Liver (tissue), 9 donors: Measurements from ENCODE around the gene TCF7L1. TPM values are rescaled to one million over a fixed set of nuclear protein-coding genes. Genes with fewer than 3 reads are reported as not detected.

Experiments used
- DNase-seq: peaks from one replicate; pipeline ENCODE4 v3.0.0-alpha.2; 2017; ENCODE audit warnings: low spot score
- H3K27ac ChIP-seq, 2 donors: one replicate each; pipeline ENCODE4 v1.7.0; 2013; ENCODE audit warnings: inconsistent platforms in 2 of 2, low read length in 2 of 2, control low read depth in 1 of 2, low read depth in 1 of 2, mild to moderate bottlenecking in 1 of 2
- H3K27me3 ChIP-seq, 4 donors: one replicate each; pipeline versions ENCODE4 v1.6.1 to v1.7.0; 2013; ENCODE audit warnings: low read length in 3 of 4, inconsistent platforms in 1 of 4, mild to moderate bottlenecking in 1 of 4, moderate library complexity in 1 of 4; ENCODE audit not compliant: control insufficient read depth in 4 of 4, insufficient read depth in 4 of 4
- H3K36me3 ChIP-seq, 4 donors: one replicate each; pipeline versions ENCODE4 v1.6.1 to v1.7.0; 2013; ENCODE audit warnings: low read length in 3 of 4, mild to moderate bottlenecking in 3 of 4, low read depth in 1 of 4, moderate library complexity in 1 of 4; ENCODE audit not compliant: control insufficient read depth in 4 of 4, insufficient read depth in 3 of 4
- H3K4me1 ChIP-seq, 4 donors: one replicate each; pipeline versions ENCODE4 v1.6.1 to v1.7.0; 2013; ENCODE audit warnings: low read length in 3 of 4, mild to moderate bottlenecking in 3 of 4, moderate library complexity in 1 of 4; ENCODE audit not compliant: control insufficient read depth in 4 of 4, insufficient read depth in 4 of 4
- H3K4me3 ChIP-seq, 3 donors: one replicate each; pipeline versions ENCODE4 v1.6.1 to v1.7.0; 2013; ENCODE audit warnings: low read length in 3 of 3, control low read depth in 1 of 3, low read depth in 1 of 3, mild to moderate bottlenecking in 1 of 3
- H3K9ac ChIP-seq, 2 donors: one replicate each; pipeline ENCODE4 v1.7.0; 2013; ENCODE audit warnings: low read length in 2 of 2, mild to moderate bottlenecking in 2 of 2, moderate library complexity in 2 of 2, control low read depth in 1 of 2, low read depth in 1 of 2
- H3K9me3 ChIP-seq, 4 donors: one replicate each; pipeline versions ENCODE4 v1.6.1 to v1.7.0; 2013; ENCODE audit warnings: low read length in 3 of 4; ENCODE audit not compliant: control insufficient read depth in 4 of 4
- ATF3 ChIP-seq: IDR thresholded peaks from 2 replicates; pipeline ENCODE4 v1.6.1; 2016; ENCODE audit warnings: antibody characterized with exemption
- EGR1 ChIP-seq, 2 donors: IDR thresholded peaks; 2 replicates each; pipeline ENCODE4 v1.6.1; 2016 to 2018; ENCODE audit warnings: antibody characterized with exemption in 2 of 2, low read depth in 2 of 2
- FOXA1 ChIP-seq: IDR thresholded peaks from 2 replicates; pipeline ENCODE4 v1.6.1; 2016; ENCODE audit warnings: antibody characterized with exemption
- FOXA2 ChIP-seq: IDR thresholded peaks from 2 replicates; pipeline ENCODE4 v1.6.1; 2016; ENCODE audit warnings: antibody characterized with exemption
- GABPA ChIP-seq, 2 donors: IDR thresholded peaks in 1 of 2; conservative IDR thresholded peaks in 1 of 2; 2 replicates each; pipeline ENCODE4 v1.6.1; 2016; ENCODE audit warnings: antibody characterized with exemption in 2 of 2, mild to moderate bottlenecking in 1 of 2, moderate library complexity in 1 of 2
- HNF4A ChIP-seq, 2 donors: conservative IDR thresholded peaks; 2 replicates each; pipeline ENCODE4 v1.6.1; 2016; ENCODE audit warnings: antibody characterized with exemption in 2 of 2, mild to moderate bottlenecking in 2 of 2
- HNF4G ChIP-seq: IDR thresholded peaks from 2 replicates; pipeline ENCODE4 v1.6.1; 2016; ENCODE audit warnings: antibody characterized with exemption
- JUND ChIP-seq, 2 donors: IDR thresholded peaks; 2 replicates each; pipeline ENCODE4 v1.6.1; 2016; ENCODE audit warnings: antibody characterized with exemption in 2 of 2
- NR2F2 ChIP-seq: IDR thresholded peaks from 2 replicates; pipeline ENCODE4 v1.6.1; 2016; ENCODE audit warnings: antibody characterized with exemption
- RAD21 ChIP-seq, 2 donors: IDR thresholded peaks; 2 replicates each; pipeline ENCODE4 v1.6.1; 2016; ENCODE audit warnings: antibody characterized with exemption in 2 of 2, mild to moderate bottlenecking in 2 of 2
- RXRA ChIP-seq, 2 donors: IDR thresholded peaks; 2 replicates each; pipeline ENCODE4 v1.6.1; 2017 to 2018; ENCODE audit warnings: antibody characterized with exemption in 2 of 2, mild to moderate bottlenecking in 1 of 2
- SP1 ChIP-seq: IDR thresholded peaks from 2 replicates; pipeline ENCODE4 v1.6.1; 2018; ENCODE audit warnings: antibody characterized with exemption, mild to moderate bottlenecking
- TAF1 ChIP-seq: conservative IDR thresholded peaks from 2 replicates; pipeline ENCODE4 v1.6.1; 2016; ENCODE audit warnings: antibody characterized with exemption, mild to moderate bottlenecking
- YY1 ChIP-seq: IDR thresholded peaks from 2 replicates; pipeline ENCODE4 v1.6.1; 2016; ENCODE audit warnings: antibody characterized with exemption, mild to moderate bottlenecking
- WGBS: extraction: QIAGEN DNeasy Blood & Tissue Kit; methylation state at CpG from one replicate; pipeline ENCODE4 v1.1.7; 2013; 5-methylcytosine and 5-hydroxymethylcytosine counted together
- polyA plus RNA-seq, 2 donors: library from polyadenylated mRNA; stranded (reverse) in 1 of 2; unstranded in 1 of 2; fragments of 200-250 nt in 1 of 2; fragments of >200 nt in 1 of 2; fragmentation: Nextera tagmentation in 1 of 2; extraction: Ambion mirVana in 1 of 2; gene quantifications; one replicate each; pipeline versions ENCODE4 v1.2.1 to v1.2.3, GENCODE V29; 2013 to 2015
- total RNA-seq, 2 donors: library from RNA; depleted of rRNA; stranded (reverse); fragments of >200 nt; gene quantifications; one replicate each; pipeline ENCODE4 v1.2.3, GENCODE V29; 2014
- TF ChIP-seq, protein P1 (sequence below): fragments of 150-350 bp; IDR thresholded peaks from 2 replicates; pipeline ENCODE4 v1.5.1; 2017; ENCODE audit warnings: improper control_type of control experiment, low read depth, low read length; ENCODE audit not compliant: missing input control
- TF ChIP-seq, protein P2 (sequence below): IDR thresholded peaks from 2 replicates; pipeline ENCODE4 v1.6.1; 2016; ENCODE audit warnings: antibody characterized with exemption
- TF ChIP-seq, protein P3 (sequence below): IDR thresholded peaks from 2 replicates; pipeline ENCODE4 v1.6.1; 2016; ENCODE audit warnings: antibody characterized with exemption, mild to moderate bottlenecking
- TF ChIP-seq, protein P4 (sequence below): IDR thresholded peaks from 2 replicates; pipeline ENCODE4 v1.6.1; 2016; ENCODE audit warnings: antibody characterized with exemption
- donor health status: healthy.
- donor health status: healthy.
- donor health status: healthy.
- donor health status: healthy.
- donor health status: healthy.

Gene TCF7L1
- total and polyA plus RNA-seq, 4 donors = 1.6 to 6.0 (median 4.8) TPM

- TF ChIP-seq, protein P1, sequence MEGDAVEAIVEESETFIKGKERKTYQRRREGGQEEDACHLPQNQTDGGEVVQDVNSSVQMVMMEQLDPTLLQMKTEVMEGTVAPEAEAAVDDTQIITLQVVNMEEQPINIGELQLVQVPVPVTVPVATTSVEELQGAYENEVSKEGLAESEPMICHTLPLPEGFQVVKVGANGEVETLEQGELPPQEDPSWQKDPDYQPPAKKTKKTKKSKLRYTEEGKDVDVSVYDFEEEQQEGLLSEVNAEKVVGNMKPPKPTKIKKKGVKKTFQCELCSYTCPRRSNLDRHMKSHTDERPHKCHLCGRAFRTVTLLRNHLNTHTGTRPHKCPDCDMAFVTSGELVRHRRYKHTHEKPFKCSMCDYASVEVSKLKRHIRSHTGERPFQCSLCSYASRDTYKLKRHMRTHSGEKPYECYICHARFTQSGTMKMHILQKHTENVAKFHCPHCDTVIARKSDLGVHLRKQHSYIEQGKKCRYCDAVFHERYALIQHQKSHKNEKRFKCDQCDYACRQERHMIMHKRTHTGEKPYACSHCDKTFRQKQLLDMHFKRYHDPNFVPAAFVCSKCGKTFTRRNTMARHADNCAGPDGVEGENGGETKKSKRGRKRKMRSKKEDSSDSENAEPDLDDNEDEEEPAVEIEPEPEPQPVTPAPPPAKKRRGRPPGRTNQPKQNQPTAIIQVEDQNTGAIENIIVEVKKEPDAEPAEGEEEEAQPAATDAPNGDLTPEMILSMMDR = no peak
- no peak for TF ChIP-seq ATF3
- TF ChIP-seq, protein P2, sequence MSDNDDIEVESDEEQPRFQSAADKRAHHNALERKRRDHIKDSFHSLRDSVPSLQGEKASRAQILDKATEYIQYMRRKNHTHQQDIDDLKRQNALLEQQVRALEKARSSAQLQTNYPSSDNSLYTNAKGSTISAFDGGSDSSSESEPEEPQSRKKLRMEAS = no peak
- no peak for TF ChIP-seq TAF1
- TF ChIP-seq SP1 = no peak
- TF ChIP-seq NR2F2 = no peak
- no peak for TF ChIP-seq RXRA (IDR thresholded peaks at IDR 0.05)
- TF ChIP-seq, protein P3, sequence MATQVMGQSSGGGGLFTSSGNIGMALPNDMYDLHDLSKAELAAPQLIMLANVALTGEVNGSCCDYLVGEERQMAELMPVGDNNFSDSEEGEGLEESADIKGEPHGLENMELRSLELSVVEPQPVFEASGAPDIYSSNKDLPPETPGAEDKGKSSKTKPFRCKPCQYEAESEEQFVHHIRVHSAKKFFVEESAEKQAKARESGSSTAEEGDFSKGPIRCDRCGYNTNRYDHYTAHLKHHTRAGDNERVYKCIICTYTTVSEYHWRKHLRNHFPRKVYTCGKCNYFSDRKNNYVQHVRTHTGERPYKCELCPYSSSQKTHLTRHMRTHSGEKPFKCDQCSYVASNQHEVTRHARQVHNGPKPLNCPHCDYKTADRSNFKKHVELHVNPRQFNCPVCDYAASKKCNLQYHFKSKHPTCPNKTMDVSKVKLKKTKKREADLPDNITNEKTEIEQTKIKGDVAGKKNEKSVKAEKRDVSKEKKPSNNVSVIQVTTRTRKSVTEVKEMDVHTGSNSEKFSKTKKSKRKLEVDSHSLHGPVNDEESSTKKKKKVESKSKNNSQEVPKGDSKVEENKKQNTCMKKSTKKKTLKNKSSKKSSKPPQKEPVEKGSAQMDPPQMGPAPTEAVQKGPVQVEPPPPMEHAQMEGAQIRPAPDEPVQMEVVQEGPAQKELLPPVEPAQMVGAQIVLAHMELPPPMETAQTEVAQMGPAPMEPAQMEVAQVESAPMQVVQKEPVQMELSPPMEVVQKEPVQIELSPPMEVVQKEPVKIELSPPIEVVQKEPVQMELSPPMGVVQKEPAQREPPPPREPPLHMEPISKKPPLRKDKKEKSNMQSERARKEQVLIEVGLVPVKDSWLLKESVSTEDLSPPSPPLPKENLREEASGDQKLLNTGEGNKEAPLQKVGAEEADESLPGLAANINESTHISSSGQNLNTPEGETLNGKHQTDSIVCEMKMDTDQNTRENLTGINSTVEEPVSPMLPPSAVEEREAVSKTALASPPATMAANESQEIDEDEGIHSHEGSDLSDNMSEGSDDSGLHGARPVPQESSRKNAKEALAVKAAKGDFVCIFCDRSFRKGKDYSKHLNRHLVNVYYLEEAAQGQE = no peak
- TF ChIP-seq, protein P4, sequence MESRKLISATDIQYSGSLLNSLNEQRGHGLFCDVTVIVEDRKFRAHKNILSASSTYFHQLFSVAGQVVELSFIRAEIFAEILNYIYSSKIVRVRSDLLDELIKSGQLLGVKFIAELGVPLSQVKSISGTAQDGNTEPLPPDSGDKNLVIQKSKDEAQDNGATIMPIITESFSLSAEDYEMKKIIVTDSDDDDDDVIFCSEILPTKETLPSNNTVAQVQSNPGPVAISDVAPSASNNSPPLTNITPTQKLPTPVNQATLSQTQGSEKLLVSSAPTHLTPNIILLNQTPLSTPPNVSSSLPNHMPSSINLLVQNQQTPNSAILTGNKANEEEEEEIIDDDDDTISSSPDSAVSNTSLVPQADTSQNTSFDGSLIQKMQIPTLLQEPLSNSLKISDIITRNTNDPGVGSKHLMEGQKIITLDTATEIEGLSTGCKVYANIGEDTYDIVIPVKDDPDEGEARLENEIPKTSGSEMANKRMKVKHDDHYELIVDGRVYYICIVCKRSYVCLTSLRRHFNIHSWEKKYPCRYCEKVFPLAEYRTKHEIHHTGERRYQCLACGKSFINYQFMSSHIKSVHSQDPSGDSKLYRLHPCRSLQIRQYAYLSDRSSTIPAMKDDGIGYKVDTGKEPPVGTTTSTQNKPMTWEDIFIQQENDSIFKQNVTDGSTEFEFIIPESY = no peak
- no peak for TF ChIP-seq FOXA1
- TF ChIP-seq EGR1 (IDR thresholded peaks at IDR 0.05; ENCODE audit: low read depth in 2 of 2) = no peak
- TF ChIP-seq JUND (IDR thresholded peaks at IDR 0.05) = no peak
- no peak for TF ChIP-seq FOXA2
- TF ChIP-seq GABPA (IDR thresholded peaks at IDR 0.05 in 1 of 2, conservative IDR thresholded peaks at IDR 0.05 in 1 of 2) = no peak
- no peak for TF ChIP-seq YY1
- TF ChIP-seq RAD21 (IDR thresholded peaks at IDR 0.05) = no peak
- TF ChIP-seq HNF4A (conservative IDR thresholded peaks at IDR 0.05) = no peak
- no peak for TF ChIP-seq HNF4G
- Histone ChIP-seq H3K27ac (no peak overlapping the region), H3K4me3 (no peak overlapping the region), H3K4me1 (peaks cover 5 to 18% (median 14%) of the 10 kb centered on the region in 4 donors), H3K9ac (no peak overlapping the region), H3K27me3 (no peaks in the 10 kb centered on the region), H3K9me3 (no peaks in the 10 kb centered on the region), H3K36me3 (no peaks in the 10 kb centered on the region)
- WGBS = 93% methylated on average over 8 of the region's 8 CpGs
- DNase-seq = no peak
These were observed 114.4 kb downstream of the TCF7L1 start for GRCh38 chr2:85247610-85248009.
